Trophoblast cell (in vitro differentiated cells and primary cell): ENCODE results near the gene FBP2. TPM values are rescaled to one million over a fixed set of nuclear protein-coding genes. Genes with fewer than 3 reads are reported as not detected.

ENCODE experiments used
- DNase-seq, 2 donors: peaks; one replicate each; pipeline ENCODE4 v3.0.0-alpha.2; 2016
- H2AFZ ChIP-seq: 2 replicates; pipeline ENCODE4 v1.6.1; 2013; ENCODE audit warnings: low read length, moderate library complexity, mild to moderate bottlenecking; ENCODE audit not compliant: insufficient read depth, poor library complexity
- H2AK5ac ChIP-seq: 2 replicates; pipeline ENCODE4 v1.6.1; 2013; ENCODE audit warnings: mild to moderate bottlenecking, low read length
- H2BK120ac ChIP-seq: 2 replicates; pipeline ENCODE4 v1.6.1; 2013; ENCODE audit warnings: low read length, mild to moderate bottlenecking, moderate library complexity; ENCODE audit not compliant: insufficient read depth, poor library complexity
- H2BK12ac ChIP-seq: 2 replicates; pipeline ENCODE4 v1.6.1; 2013; ENCODE audit warnings: mild to moderate bottlenecking, low read length, moderate library complexity
- H2BK5ac ChIP-seq: 2 replicates; pipeline ENCODE4 v1.6.1; 2013; ENCODE audit warnings: low read length, low read depth, moderate library complexity, mild to moderate bottlenecking; ENCODE audit not compliant: poor library complexity
- H3K14ac ChIP-seq: 2 replicates; pipeline ENCODE4 v1.6.1; 2013; ENCODE audit warnings: mild to moderate bottlenecking, low read length
- H3K18ac ChIP-seq: 2 replicates; pipeline ENCODE4 v1.6.1; 2013; ENCODE audit warnings: mild to moderate bottlenecking, low read length
- H3K23ac ChIP-seq: 2 replicates; pipeline ENCODE4 v1.6.1; 2013; ENCODE audit warnings: low read length
- H3K27ac ChIP-seq: 2 replicates; pipeline ENCODE4 v1.5.1; 2013; ENCODE audit warnings: low read depth, mild to moderate bottlenecking, inconsistent platforms, low read length, moderate library complexity
- H3K27me3 ChIP-seq: 2 replicates; pipeline ENCODE4 v1.6.1; 2013; ENCODE audit warnings: inconsistent platforms, mild to moderate bottlenecking, low read length, moderate library complexity; ENCODE audit not compliant: insufficient read depth
- H3K36me3 ChIP-seq, 2 experiments: 1 replicate in 1 of 2; 2 replicates in 1 of 2; pipeline ENCODE4 v1.6.1; 2013; ENCODE audit warnings: low read length in 2 of 2, mild to moderate bottlenecking in 2 of 2, moderate library complexity in 1 of 2; ENCODE audit not compliant: insufficient read depth in 2 of 2, control insufficient read depth in 1 of 2
- H3K4ac ChIP-seq: 2 replicates; pipeline ENCODE4 v1.6.1; 2013; ENCODE audit warnings: low read depth, mild to moderate bottlenecking, low read length, moderate library complexity
- H3K4me1 ChIP-seq, 2 experiments: 1 replicate in 1 of 2; 2 replicates in 1 of 2; pipeline ENCODE4 v1.6.1; 2013; ENCODE audit warnings: low read length in 2 of 2, mild to moderate bottlenecking in 2 of 2, moderate library complexity in 1 of 2; ENCODE audit not compliant: insufficient read depth in 2 of 2, control insufficient read depth in 1 of 2
- H3K4me2 ChIP-seq: 2 replicates; pipeline ENCODE4 v1.6.1; 2013; ENCODE audit warnings: inconsistent platforms, mild to moderate bottlenecking, low read length, moderate library complexity
- H3K4me3 ChIP-seq: 2 replicates; pipeline ENCODE4 v1.5.1; 2013; ENCODE audit warnings: mild to moderate bottlenecking, low read depth, low read length, inconsistent platforms
- H3K79me1 ChIP-seq: one replicate; pipeline ENCODE4 v1.6.1; 2013; ENCODE audit warnings: low read length
- H3K79me2 ChIP-seq: 2 replicates; pipeline ENCODE4 v1.6.1; 2013; ENCODE audit warnings: low read length, mild to moderate bottlenecking; ENCODE audit not compliant: control insufficient read depth, insufficient read depth, poor library complexity
- H3K9ac ChIP-seq: 2 replicates; pipeline ENCODE4 v1.6.1; 2013; ENCODE audit warnings: mild to moderate bottlenecking, low read length
- H3K9me3 ChIP-seq: 2 replicates; pipeline ENCODE4 v1.6.1; 2013; ENCODE audit warnings: low read depth, mild to moderate bottlenecking, control low read depth, inconsistent platforms, low read length; ENCODE audit not compliant: insufficient read depth
- H4K12ac ChIP-seq: 2 replicates; pipeline ENCODE4 v1.6.1; 2013; ENCODE audit warnings: low read depth, mild to moderate bottlenecking, low read length, moderate library complexity
- H4K8ac ChIP-seq: 2 replicates; pipeline ENCODE4 v1.6.1; 2013; ENCODE audit warnings: low read depth, mild to moderate bottlenecking, low read length, moderate library complexity
- H4K91ac ChIP-seq: one replicate; pipeline ENCODE4 v1.6.1; 2013; ENCODE audit warnings: low read depth, mild to moderate bottlenecking, low read length, moderate library complexity
- WGBS: extraction: QIAGEN DNeasy Blood & Tissue Kit; methylation state at CpG from one replicate; pipeline ENCODE4 v1.1.7; 2013; ENCODE audit warnings: missing lambda C conversion rate; ENCODE audit not compliant: insufficient read length, insufficient coverage; ENCODE audit errors: extremely low coverage; 5-methylcytosine and 5-hydroxymethylcytosine counted together
- polyA plus RNA-seq: library from polyadenylated mRNA; stranded (reverse); fragments of 200-250 nt; gene quantifications from 2 replicates; pipeline ENCODE4 v1.2.3, GENCODE V29; 2013

Gene FBP2
- polyA plus RNA-seq = 0.07 TPM in 1 of 2 replicates, not detected in the other

DNA sequence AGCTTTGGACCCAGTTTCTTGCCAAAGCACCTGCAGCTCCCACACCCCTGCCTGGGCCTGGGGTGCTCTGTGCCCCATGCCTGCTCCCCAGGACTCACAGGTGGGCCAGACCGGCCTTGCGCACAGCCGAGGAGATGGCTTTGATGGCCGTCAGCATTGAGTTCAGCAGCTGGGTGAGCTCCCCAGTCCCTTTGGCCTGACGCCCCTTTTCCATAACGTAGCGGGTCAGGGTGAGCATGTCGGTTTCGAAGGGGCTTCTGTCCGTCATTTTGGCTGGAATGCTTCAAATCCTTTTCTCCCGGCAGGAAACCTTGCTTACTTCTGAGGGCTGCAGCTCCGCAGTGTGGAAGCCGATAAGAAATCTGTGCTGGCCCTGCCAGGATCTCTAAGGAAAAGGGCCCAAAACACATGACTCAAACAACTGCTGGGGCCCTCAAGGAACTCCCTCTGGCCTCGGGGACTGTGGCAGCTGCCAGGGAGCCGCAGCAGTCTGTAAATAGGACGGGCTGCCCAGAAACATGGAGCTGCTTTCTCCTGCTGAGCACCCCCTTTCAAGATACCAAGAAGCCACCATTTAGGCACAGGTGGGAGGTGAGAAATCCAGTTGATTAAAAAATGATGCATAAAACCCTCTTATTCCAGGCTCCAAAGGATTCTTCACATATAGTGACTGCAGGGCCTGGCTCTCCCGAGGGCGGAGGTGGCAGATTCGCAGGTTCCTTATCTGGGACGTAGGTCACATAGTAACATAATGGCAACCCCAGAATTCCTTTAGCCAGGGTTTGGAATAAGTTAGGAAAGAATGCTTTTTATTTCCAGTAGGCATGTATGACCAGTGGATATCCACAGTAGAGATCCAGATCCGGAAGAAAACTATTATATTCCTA lies at the start of gene FBP2:
TSS of gene FBP2 (minus strand) at position 366 of the 887 bp plus-strand sequence. CDS start at position 268, 98 bp downstream.
- DNase-seq = no peak
- H3K4me1 ChIP-seq = no peaks in the 10 kb centered on the region
- H3K27ac ChIP-seq = no peak within 1 kb of the TSS
- no peak within 1 kb of the TSS for H3K18ac ChIP-seq
- H3K79me1 ChIP-seq = no peaks in the 10 kb centered on the region
- H3K4me2 ChIP-seq = no peak within 1 kb of the TSS
- no peak within 1 kb of the TSS for H4K91ac ChIP-seq
- no peak within 1 kb of the TSS for H4K12ac ChIP-seq
- no peak within 1 kb of the TSS for H2BK120ac ChIP-seq
- H3K79me2 ChIP-seq = no peaks in the 10 kb centered on the region
- H2BK12ac ChIP-seq = no peak within 1 kb of the TSS
- no peaks in the 10 kb centered on the region for H3K36me3 ChIP-seq
- no CpG with 5 or more reads among the region's 21 CpGs for WGBS
- H2AFZ ChIP-seq = no peak within 1 kb of the TSS
- no peaks in the 10 kb centered on the region for H3K27me3 ChIP-seq
- H2BK5ac ChIP-seq = no peak within 1 kb of the TSS
- peak within 1 kb of the TSS; percentile 13 for H3K4me3 ChIP-seq
- H3K23ac ChIP-seq = no peak within 1 kb of the TSS
- H2AK5ac ChIP-seq = no peak within 1 kb of the TSS
- H3K9ac ChIP-seq = no peak within 1 kb of the TSS
- no peaks in the 10 kb centered on the region for H3K9me3 ChIP-seq
- no peak within 1 kb of the TSS for H3K4ac ChIP-seq
- no peak within 1 kb of the TSS for H3K14ac ChIP-seq
- no peak within 1 kb of the TSS for H4K8ac ChIP-seq

GRCh38 chr9:94643176-94643575 lies 49.6 kb upstream of the FBP2 start:
- peak overlapping the region; percentile 40 for H4K8ac ChIP-seq
- no peak overlapping the region for H4K12ac ChIP-seq
- no peak for DNase-seq
- H3K4ac ChIP-seq = no peak overlapping the region
- H2BK12ac ChIP-seq = no peak overlapping the region
- H3K79me2 ChIP-seq = no peaks in the 10 kb centered on the region
- no peak overlapping the region for H2BK5ac ChIP-seq
- H2AK5ac ChIP-seq = no peak overlapping the region
- H3K18ac ChIP-seq = no peak overlapping the region
- no peak overlapping the region for H3K4me3 ChIP-seq
- H3K27me3 ChIP-seq = peaks cover 32% of the 10 kb centered on the region
- H3K23ac ChIP-seq = no peak overlapping the region
- H3K27ac ChIP-seq = no peak overlapping the region
- H2BK120ac ChIP-seq = no peak overlapping the region
- H3K9me3 ChIP-seq = no peaks in the 10 kb centered on the region
- H4K91ac ChIP-seq = peak overlapping the region; percentile 48
- peaks cover 10 to 13% of the 10 kb centered on the region in 2 experiments for H3K4me1 ChIP-seq
- H3K14ac ChIP-seq = no peak overlapping the region
- no peak overlapping the region for H3K4me2 ChIP-seq
- H3K36me3 ChIP-seq = no peaks in the 10 kb centered on the region
- WGBS = no CpG with 5 or more reads among the region's 8 CpGs
- H3K79me1 ChIP-seq = peaks cover 3% of the 10 kb centered on the region
- H2AFZ ChIP-seq = no peak overlapping the region
- H3K9ac ChIP-seq = no peak overlapping the region

DNA sequence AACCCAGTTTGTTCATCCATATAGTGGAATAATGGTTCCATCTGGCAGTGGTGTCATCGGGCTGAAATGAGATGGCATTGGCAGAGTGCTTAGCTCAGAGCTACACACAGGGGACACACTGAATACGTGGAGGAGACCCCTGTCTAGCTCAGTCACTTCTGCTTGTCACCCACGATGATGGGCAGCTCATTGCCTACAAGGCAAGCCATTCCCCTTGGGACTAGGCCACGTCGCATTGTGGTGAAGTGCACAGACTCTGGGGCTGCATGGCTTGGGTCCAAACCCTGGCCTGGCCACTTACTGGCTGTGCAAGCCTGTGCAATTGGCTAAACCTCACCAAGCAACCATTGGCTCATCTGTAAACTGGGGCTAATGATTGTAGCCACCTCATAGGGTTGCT lies 48.9 kb upstream of the FBP2 start:
- H4K12ac ChIP-seq = no peak overlapping the region
- no peak overlapping the region for H2AK5ac ChIP-seq
- H4K91ac ChIP-seq = no peak overlapping the region
- H3K23ac ChIP-seq = no peak overlapping the region
- no peak overlapping the region for H4K8ac ChIP-seq
- H3K4me1 ChIP-seq = peaks cover 10 to 13% of the 10 kb centered on the region in 2 experiments
- no peak overlapping the region for H3K14ac ChIP-seq
- peaks cover 3% of the 10 kb centered on the region for H3K79me1 ChIP-seq
- no peak overlapping the region for H3K4ac ChIP-seq
- no peak overlapping the region for H2BK12ac ChIP-seq
- no peak overlapping the region for H3K9ac ChIP-seq
- no peak for DNase-seq
- no peak overlapping the region for H3K4me2 ChIP-seq
- H2BK120ac ChIP-seq = no peak overlapping the region
- no peaks in the 10 kb centered on the region for H3K36me3 ChIP-seq
- no peak overlapping the region for H3K18ac ChIP-seq
- no CpG with 5 or more reads among the region's 5 CpGs for WGBS
- no peak overlapping the region for H3K4me3 ChIP-seq
- H3K27ac ChIP-seq = no peak overlapping the region
- no peaks in the 10 kb centered on the region for H3K9me3 ChIP-seq
- H3K27me3 ChIP-seq = peaks cover 34% of the 10 kb centered on the region
- no peaks in the 10 kb centered on the region for H3K79me2 ChIP-seq
- H2BK5ac ChIP-seq = no peak overlapping the region
- no peak overlapping the region for H2AFZ ChIP-seq

- H3K27ac ChIP-seq = no peak overlapping the region
- peak overlapping the region; percentile 44 for H3K4me2 ChIP-seq
- no peak overlapping the region for H4K8ac ChIP-seq
- H3K23ac ChIP-seq = no peak overlapping the region
- WGBS = no CpG with 5 or more reads among the region's 15 CpGs
- peaks cover 37% of the 10 kb centered on the region for H3K27me3 ChIP-seq
- H4K91ac ChIP-seq = no peak overlapping the region
- H3K4me1 ChIP-seq = peaks cover 10 to 13% of the 10 kb centered on the region in 2 experiments
- no peak overlapping the region for H3K9ac ChIP-seq
- no peaks in the 10 kb centered on the region for H3K9me3 ChIP-seq
- H2BK5ac ChIP-seq = no peak overlapping the region
- no peak overlapping the region for H2BK12ac ChIP-seq
- no peak overlapping the region for H2AK5ac ChIP-seq
- H4K12ac ChIP-seq = no peak overlapping the region
- H3K36me3 ChIP-seq = no peaks in the 10 kb centered on the region
- no peak overlapping the region for H3K18ac ChIP-seq
- no peak overlapping the region for H3K14ac ChIP-seq
- H3K79me2 ChIP-seq = no peaks in the 10 kb centered on the region
- H2AFZ ChIP-seq = no peak overlapping the region
- no peak overlapping the region for H3K4ac ChIP-seq
- DNase-seq = peak in 1 of 2 donors; percentile 30
- no peak overlapping the region for H3K4me3 ChIP-seq
- H2BK120ac ChIP-seq = no peak overlapping the region
- peaks cover 3% of the 10 kb centered on the region for H3K79me1 ChIP-seq
Measured at GRCh38 chr9:94639999-94640376, 46.4 kb upstream of the FBP2 start.
